CD4-positive, alpha-beta T cell treated with Interleukin-17A for 4 hours (primary cell): Measurements from ENCODE around the gene CABLES2.

ENCODE experiments used
- DNase-seq: peaks from one replicate; pipeline ENCODE4 v3.0.0-alpha.2; 2020; ENCODE audit warnings: mixed read lengths

CABLES2 gene

DNA sequence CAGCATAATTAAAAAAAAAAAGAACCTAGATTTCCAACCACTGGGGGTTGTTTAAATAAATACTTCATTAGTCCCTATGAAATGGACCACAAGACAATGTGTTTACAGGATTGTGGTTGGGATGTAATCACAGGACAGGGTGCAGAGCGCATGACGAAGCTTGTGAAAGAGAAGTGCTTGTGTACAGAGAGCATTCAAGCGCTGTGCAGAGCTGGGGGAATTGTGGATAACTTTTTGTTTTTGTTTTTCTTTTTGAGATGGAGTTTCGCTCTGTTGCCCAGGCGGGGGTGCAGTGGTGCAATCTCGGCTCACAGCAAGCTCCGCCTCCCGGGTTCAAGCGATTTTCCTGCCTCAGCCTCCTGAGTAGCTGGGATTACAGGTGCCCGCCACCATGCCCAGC, 62.3 kb downstream of the CABLES2 start:
- DNase-seq: no peak

GRCh38 chr20:62344092-62344491, 63.0 kb downstream of the CABLES2 start:
- DNase-seq: no peak

- DNase-seq: no peak
Observed at GRCh38 chr20:62342910-62343309, 64.2 kb downstream of the CABLES2 start.

- no peak for DNase-seq
Observed at GRCh38 chr20:62339647-62340062, 67.4 kb downstream of the CABLES2 start.
